NCI-H2029 (cell line): ENCODE measurements around the gene RFT1.

ENCODE experiments used
- DNase-seq: peaks from one replicate; lab custom pipeline; 2025; lab: John Stamatoyannopoulos, UW

The RFT1 gene

GRCh38 chr3:53150247-53151085, 20.2 kb upstream of the RFT1 start:
- no peak for DNase-seq

- DNase-seq = no peak
Measured at GRCh38 chr3:53149699-53150098, 19.5 kb upstream of the RFT1 start.

- DNase-seq = no peak
Measured at GRCh38 chr3:53149006-53149690, 18.9 kb upstream of the RFT1 start.

- DNase-seq = no peak
Measured at GRCh38 chr3:53147903-53148400, 17.7 kb upstream of the RFT1 start.

- no peak for DNase-seq
Measured at GRCh38 chr3:53147151-53147902, 17.1 kb upstream of the RFT1 start.

GRCh38 chr3:53146319-53146891, 16.2 kb upstream of the RFT1 start:
- DNase-seq = no peak

GRCh38 chr3:53145713-53146080, 15.5 kb upstream of the RFT1 start:
- no peak for DNase-seq

- DNase-seq = no peak
Measured at GRCh38 chr3:53144862-53145712, 14.9 kb upstream of the RFT1 start.

GRCh38 chr3:53144446-53144845, 14.2 kb upstream of the RFT1 start:
- no peak for DNase-seq

GRCh38 chr3:53142986-53143385, 12.8 kb upstream of the RFT1 start:
- no peak for DNase-seq

- no peak for DNase-seq
Measured at GRCh38 chr3:53140847-53141845, 10.9 kb upstream of the RFT1 start.

GRCh38 chr3:53139906-53140846, 9.9 kb upstream of the RFT1 start:
- DNase-seq = no peak

- DNase-seq = no peak
Measured at GRCh38 chr3:53137835-53138446, 7.7 kb upstream of the RFT1 start.

- DNase-seq = peak; percentile 59
Measured at GRCh38 chr3:53137221-53137620, 7.0 kb upstream of the RFT1 start.

GRCh38 chr3:53134631-53135232, 4.5 kb upstream of the RFT1 start:
- peak; percentile 93 for DNase-seq

GRCh38 chr3:53132347-53132746, 2.1 kb upstream of the RFT1 start:
- DNase-seq = no peak

- DNase-seq = no peak
Measured at GRCh38 chr3:53131096-53131495, 861 bp upstream of the RFT1 start.

GRCh38 chr3:53129344-53129743, 891 bp downstream of the RFT1 start:
- no peak for DNase-seq
